Uterus (tissue), 2 donors: ENCODE data around the gene YWHAH.

Source experiments
- CTCF ChIP-seq, 4 experiments: fragments of 200-600 bp in 2 of 4; fragments of 450-650 bp in 2 of 4; sonication (generic) in 2 of 4; IDR thresholded peaks; one replicate each; pipeline ENCODE4 v1.5.1; 2016 to 2019; ENCODE audit warnings: antibody characterized with exemption in 4 of 4, mild to moderate bottlenecking in 2 of 4, moderate library complexity in 1 of 4
- POLR2A ChIP-seq, 2 donors: fragments of 450-650 bp; IDR thresholded peaks; one replicate each; pipeline ENCODE4 v1.6.1; 2016; ENCODE audit warnings: antibody characterized with exemption in 2 of 2, mild to moderate bottlenecking in 1 of 2, moderate library complexity in 1 of 2

- TF ChIP-seq CTCF (IDR thresholded peaks at IDR 0.05), result no peak
- no peak for TF ChIP-seq POLR2A (IDR thresholded peaks at IDR 0.05)
Observed at GRCh38 chr22:31952094-31952401, 7.7 kb downstream of the YWHAH start.
